UCSD-AML1 (cell line): ENCODE data around the gene PRDM7.

ENCODE experiments used
- DNase-seq: peaks from one replicate; lab custom pipeline; 2025; ENCODE audit not compliant: unreplicated experiment; lab: John Stamatoyannopoulos, UW

PRDM7 gene

DNA sequence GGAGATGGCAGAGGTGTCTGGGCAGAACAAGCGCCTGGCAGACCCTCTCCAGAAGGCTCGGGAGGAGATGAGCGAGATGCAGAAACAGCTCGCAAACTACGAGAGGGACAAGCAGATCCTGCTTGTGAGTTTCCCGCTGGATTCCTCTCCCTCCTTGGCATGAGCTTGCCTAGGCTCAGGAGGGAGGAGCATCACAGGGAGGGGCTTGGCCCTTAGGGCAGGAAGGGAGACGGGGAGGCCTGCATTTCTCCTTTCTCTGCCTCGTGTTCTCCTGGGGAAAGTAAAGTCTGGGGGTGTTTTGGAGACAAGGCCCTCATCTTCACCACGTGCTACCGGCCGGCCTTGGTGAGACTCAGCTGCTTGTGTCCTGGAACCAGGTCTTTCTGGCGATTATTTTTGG is 39.9 kb downstream of the PRDM7 start:
- no peak for DNase-seq

GRCh38 chr16:90035902-90036301 is 41.2 kb downstream of the PRDM7 start:
- no peak for DNase-seq

- no peak for DNase-seq
These were observed 42.6 kb downstream of the PRDM7 start for GRCh38 chr16:90034504-90034903.

DNA sequence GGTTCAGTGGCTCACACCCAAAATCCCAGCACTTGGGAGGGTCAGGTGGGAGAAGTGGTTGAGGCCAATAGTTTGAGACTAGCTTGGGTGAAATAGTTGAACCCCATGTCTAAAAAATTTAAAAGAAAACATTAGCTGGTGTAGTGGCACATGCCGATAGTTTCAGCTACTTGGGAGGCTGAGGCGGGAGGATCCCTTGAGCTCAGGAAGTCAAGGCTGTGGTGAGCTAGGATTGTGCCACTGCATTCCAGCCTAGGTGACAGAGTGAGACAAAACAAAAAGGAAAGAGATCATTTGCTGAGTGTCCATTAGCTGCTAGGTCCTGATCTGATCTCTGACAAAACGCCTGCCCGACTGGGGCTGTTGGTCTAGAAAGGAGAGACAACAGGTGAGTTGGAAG is 43.7 kb downstream of the PRDM7 start:
- no peak for DNase-seq

- DNase-seq: no peak
These were observed 44.3 kb downstream of the PRDM7 start for GRCh38 chr16:90032674-90033331.

DNA sequence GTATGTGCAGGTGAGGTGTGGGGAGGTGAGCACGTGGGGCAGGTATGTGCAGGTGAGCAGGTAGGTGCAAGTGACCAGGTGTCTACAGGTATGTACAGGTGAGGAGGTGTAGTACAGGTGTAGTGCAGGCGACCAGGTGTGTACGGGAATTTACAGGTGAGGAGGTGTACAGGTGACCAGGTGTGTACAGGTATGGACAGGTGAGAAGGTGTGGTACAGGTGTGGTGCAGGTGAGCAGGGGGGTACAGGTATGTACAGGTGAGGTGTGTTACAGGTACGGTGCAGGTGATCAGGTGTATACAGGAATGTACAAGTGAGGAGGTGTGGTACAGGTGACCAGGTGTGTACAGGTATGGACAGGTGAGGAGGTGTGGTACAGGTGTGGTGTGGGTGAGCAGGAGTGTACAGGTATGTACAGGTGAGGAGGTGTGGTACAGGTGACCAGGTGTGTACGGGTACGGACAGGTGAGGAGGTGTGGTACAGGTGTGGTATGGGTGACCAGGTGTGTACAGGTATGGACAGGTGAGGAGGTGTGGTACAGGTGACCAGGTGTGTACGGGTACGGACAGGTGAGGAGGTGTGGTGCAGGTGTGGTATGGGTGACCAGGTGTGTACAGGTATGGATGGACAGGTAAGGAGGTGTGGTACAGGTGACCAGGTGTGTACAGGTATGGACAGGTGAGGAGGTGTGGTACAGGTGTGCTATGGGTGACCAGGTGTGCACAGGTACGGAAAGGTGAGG is 45.0 kb downstream of the PRDM7 start:
- DNase-seq: no peak

DNA sequence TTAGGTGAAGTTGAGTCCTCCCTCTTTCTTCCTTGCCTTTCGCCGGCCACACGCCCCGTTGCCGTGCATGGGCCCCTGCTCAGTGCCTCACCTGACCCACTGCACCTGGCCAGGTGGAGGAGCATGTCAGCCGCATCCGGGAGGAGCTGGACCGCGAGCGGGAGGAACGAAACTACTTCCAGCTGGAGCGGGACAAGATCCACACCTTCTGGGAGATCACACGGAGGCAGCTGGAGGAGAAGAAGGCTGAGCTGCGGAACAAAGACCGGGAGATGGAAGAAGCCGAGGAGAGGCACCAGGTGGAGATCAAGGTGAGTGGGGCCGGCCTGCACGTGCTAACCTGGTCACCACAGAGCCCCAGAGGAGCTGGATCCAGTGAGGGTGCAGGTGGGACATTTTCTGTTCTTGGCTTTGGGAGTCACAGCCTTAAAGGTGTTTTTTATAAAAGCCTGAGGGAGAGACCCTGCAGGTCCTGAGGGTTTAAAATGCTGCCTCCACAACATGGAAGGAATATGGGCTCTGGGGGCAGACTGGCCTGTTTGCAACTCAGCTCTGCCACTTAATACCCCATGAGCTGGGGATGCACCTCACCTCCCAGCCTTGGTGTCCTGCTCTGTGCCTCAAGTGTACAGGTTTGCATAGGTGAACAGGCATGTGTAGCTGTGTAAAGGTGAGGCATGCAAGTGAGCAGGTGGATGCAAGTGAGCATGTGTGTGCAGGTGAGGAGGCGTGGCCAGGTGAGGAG is 45.8 kb downstream of the PRDM7 start:
- no peak for DNase-seq

GRCh38 chr16:90028985-90029384 is 48.1 kb downstream of the PRDM7 start:
- no peak for DNase-seq

GRCh38 chr16:90027611-90028010 is 49.5 kb downstream of the PRDM7 start:
- no peak for DNase-seq

DNA sequence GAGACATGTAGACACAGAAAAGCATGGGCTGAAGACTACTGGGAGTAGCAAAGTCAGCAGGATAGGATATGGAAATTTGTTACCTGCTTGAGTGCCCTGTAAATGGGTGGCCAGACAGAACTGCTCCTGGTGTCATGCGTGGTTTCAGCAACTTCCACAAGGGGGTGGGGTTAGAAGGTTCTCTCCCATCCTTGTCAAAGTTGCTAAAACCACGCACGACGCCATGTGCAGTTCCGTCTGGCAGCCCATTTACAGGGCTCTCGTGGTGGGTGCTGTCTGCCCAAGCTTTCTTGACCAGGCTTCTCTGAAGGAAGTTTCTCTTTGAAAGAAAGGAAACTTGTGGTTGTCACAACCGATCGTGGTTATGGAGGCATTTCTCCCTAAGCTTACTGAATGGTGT is 51.0 kb downstream of the PRDM7 start:
- DNase-seq: peak; percentile 63

- no peak for DNase-seq
These were observed 54.1 kb downstream of the PRDM7 start for GRCh38 chr16:90023078-90023447.

DNA sequence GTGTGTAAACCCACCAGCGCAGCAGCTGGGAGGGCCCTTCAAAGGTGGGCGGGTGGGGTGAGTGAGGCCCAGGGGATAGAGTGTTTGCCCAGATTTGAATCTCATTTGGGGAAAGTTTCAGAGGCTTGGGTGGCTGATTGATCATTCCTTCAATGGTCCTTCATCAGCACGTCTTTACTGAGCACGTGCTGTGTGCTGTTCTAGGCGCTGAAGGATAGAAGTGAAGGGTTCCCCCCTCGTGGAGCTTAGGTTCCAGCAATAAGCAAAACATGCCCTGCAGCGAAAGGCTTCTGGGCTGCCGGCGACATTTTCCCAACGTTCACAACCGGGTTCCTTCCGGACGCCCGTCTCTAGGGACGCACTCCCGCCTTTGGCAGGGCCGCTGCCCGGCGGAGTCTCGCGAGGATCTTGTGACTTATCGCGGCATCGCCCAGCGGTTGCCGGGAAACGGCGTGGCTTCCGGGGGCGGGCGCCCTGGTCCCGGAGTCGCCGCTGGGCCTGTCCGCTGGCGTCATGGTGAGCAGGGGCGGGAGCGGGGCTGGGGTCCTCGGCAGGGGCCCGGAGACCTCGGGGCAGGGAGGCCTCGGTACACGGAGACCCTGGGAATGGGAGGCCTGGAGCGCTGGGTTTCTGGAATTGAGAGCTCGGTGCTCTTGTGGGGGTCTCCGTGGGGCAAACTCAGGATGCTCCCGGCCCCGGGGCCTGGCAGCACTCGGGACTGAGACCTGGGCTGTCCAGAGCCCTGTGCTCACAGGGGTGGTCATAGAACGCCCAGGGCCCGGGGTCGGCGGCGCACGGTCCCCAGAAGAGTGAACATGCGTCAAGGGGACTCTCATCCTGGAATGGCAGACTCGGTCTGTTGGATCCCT is 54.7 kb downstream of the PRDM7 start:
- DNase-seq: peak; percentile 90

GRCh38 chr16:90020838-90021382 is 56.2 kb downstream of the PRDM7 start:
- no peak for DNase-seq

DNA sequence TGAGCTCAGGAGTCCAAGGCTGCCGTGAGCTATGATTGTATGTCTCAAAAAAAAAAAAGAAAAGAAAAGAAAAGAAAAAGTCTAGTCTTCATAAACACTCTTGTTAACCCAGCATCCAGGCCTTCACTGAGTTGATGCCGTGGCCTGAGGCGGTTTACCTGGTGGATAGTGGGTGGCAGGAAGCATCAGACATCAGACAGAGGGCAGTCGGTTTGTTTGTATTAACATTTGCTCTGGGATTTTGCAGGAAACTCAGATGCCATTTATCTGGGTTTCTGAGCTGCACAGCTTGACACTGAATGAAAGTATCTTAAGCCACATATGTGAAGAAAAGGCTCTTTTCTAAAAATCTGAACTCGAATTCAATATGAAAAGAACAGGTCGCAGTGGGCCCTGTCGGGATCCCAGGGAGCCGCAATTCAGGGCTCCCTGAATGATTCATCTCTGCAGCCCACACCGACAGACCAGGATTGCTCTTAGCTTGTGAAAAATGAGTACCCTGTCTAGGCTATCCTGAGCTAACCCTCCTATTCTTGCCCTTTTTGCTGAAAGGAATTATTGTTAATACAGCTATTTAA is 56.8 kb downstream of the PRDM7 start:
- no peak for DNase-seq

DNA sequence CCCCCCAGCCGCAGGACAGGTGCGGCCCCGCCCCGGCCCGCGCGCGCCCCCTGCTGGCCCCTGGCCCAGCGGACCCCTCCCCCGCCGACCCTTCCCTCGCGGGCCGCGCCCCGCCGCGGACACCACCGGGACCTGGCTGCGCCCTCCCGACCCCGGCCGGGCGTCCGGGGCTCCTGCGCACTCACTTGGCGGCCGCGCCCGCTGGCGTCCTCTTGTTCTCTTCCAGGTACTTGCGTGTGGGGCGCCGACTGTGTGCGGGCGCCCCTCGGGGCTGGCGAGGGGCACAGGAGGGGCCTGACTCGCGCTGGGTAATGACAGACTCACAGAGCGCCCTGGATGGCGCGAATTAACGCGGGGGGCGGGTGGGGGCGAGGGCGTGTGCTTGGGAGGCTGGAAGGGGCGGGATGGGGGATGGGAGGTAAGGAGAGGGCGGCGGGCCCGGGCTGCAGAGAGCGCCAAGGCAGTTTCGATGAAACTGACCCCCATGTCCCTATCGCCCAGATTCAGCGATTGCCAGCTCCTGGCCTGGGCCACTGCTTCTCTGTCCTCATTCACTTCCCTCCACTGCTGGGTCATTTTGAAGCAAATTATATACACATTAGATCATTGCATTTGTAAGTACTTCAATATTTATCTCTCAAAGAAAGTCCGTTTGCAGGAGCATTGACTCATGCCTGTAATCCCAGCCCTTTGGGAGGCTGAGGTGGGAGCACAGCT is 57.4 kb downstream of the PRDM7 start:
- peak; percentile 26 for DNase-seq

GRCh38 chr16:90018652-90019542 is 58.2 kb downstream of the PRDM7 start, which contains the start of gene DBNDD1:
DBNDD1 (minus strand) TSS chr16:90019456; CDS start chr16:90019341, 115 bp downstream.
- DNase-seq: no peak

GRCh38 chr16:90018297-90018651 is 58.9 kb downstream of the PRDM7 start:
- no peak for DNase-seq

GRCh38 chr16:90016339-90016950 is 60.7 kb downstream of the PRDM7 start:
- no peak for DNase-seq
